ENCODE results near the gene RRAGC. TPM values are rescaled to one million over a fixed set of nuclear protein-coding genes. Genes with fewer than 3 reads are reported as not detected.

RRAGC gene
- polyA plus RNA-seq, 2 of the 4 experiments (the other 2 are of a cell fraction), result 10.9 to 18.0 TPM

DNA sequence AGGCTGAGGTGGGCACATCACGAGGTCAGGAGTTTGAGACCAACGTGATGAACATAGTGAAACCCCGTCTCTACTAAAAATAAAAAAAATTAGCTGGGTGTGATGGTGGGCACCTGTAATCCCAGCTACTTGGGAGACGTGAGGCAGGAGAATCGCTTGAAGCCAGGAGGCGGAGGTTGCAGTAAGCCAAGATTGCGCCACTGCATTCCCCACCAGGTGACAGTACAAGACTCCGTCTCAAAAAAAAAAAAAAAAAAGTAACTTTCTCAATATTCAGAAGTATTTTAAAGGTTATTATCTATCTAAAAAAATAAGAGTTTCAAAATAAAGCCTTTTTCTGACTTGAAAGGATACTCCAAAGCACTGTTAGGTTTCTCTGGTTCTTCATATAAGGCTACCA is 7.6 kb upstream of the RRAGC start:
- Histone ChIP-seq H3K9me3 (no peaks in the 10 kb centered on the region), H3K4me2 (no peak overlapping the region), H3K4me1 (0 out of 3 replicates have a peak, but pooled peaks cover 3% of the 10 kb centered on the region), H3K4me3 (no peak overlapping the region), H3K27ac (no peak overlapping the region)
- ChIA-PET POLR2A (no interaction called here), CTCF (interaction anchor here (0.6 kb wide), 1 partner anchor 99 kb away, joined by 3 read pairs; no protein-coding TSS in a partner anchor)
- 93% methylated on average over 8 of the region's 8 CpGs for WGBS (ENCODE audit: missing lambda C conversion rate)
- TF ChIP-seq HEYL (CRISPR knock-in tag; IDR thresholded peaks at IDR 0.05) (no peak), JUNB (IDR thresholded peaks at IDR 0.05) (no peak)
- TF ChIP-seq, protein P1, sequence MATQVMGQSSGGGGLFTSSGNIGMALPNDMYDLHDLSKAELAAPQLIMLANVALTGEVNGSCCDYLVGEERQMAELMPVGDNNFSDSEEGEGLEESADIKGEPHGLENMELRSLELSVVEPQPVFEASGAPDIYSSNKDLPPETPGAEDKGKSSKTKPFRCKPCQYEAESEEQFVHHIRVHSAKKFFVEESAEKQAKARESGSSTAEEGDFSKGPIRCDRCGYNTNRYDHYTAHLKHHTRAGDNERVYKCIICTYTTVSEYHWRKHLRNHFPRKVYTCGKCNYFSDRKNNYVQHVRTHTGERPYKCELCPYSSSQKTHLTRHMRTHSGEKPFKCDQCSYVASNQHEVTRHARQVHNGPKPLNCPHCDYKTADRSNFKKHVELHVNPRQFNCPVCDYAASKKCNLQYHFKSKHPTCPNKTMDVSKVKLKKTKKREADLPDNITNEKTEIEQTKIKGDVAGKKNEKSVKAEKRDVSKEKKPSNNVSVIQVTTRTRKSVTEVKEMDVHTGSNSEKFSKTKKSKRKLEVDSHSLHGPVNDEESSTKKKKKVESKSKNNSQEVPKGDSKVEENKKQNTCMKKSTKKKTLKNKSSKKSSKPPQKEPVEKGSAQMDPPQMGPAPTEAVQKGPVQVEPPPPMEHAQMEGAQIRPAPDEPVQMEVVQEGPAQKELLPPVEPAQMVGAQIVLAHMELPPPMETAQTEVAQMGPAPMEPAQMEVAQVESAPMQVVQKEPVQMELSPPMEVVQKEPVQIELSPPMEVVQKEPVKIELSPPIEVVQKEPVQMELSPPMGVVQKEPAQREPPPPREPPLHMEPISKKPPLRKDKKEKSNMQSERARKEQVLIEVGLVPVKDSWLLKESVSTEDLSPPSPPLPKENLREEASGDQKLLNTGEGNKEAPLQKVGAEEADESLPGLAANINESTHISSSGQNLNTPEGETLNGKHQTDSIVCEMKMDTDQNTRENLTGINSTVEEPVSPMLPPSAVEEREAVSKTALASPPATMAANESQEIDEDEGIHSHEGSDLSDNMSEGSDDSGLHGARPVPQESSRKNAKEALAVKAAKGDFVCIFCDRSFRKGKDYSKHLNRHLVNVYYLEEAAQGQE (IDR thresholded peaks at IDR 0.05), result no peak
- DNase-seq (ENCODE audit: low read depth in 1 of 2, low spot score in 1 of 2) (no peak), ATAC-seq (no peak), FAIRE-seq (no peak)

DNA sequence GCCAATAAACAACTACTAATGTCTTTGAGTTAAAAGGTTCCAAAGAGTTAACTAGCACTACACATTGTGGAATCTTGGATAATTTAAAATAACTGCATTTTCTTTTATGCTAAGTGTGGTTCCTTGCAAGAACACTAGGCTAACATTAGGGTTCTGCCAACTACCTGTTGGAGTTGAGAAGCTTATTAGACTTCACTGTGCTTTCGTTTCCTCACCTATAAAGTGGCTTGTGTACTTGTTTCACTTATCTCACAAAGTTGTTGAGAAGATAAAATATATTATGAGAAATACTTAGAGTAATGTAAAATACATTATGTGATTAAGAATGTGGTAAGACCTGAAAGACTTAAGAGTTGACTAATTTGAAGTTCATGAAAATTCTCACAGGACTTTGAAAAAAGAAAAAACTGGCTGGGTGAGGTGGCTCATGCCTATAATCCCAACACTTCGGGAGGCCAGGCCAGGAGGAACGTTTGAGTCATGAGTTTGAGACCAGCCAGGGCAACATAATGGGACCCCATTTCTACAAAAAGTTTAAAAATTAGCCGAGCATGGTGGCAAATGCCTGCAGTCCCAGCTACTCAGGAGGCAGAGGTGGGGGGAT is 5.6 kb upstream of the RRAGC start:
- FAIRE-seq (no peak), ATAC-seq (no peak), DNase-seq (ENCODE audit: low read depth in 1 of 2, low spot score in 1 of 2) (no peak)
- CTCF ChIA-PET, result interaction anchor here (0.6 kb wide), 1 partner anchor 99 kb away, joined by 3 read pairs; no protein-coding TSS in a partner anchor
- Histone ChIP-seq H3K4me1 (peaks cover 4% of the 10 kb centered on the region; the same call in 1 of the 3 replicates), H3K4me3 (no peak overlapping the region), H3K4me2 (no peak overlapping the region), H3K27ac (no peak overlapping the region), H3K9me3 (no peaks in the 10 kb centered on the region)
- POLR2A ChIA-PET, result no interaction called here
- TF ChIP-seq SMC3 (IDR thresholded peaks at IDR 0.05), result no peak
- TF ChIP-seq HEYL (CRISPR knock-in tag; IDR thresholded peaks at IDR 0.05), result no peak
- TF ChIP-seq, protein P2, sequence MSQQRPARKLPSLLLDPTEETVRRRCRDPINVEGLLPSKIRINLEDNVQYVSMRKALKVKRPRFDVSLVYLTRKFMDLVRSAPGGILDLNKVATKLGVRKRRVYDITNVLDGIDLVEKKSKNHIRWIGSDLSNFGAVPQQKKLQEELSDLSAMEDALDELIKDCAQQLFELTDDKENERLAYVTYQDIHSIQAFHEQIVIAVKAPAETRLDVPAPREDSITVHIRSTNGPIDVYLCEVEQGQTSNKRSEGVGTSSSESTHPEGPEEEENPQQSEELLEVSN (IDR thresholded peaks at IDR 0.05; ENCODE audit: borderline replicate concordance, low read depth), result no peak
- TF ChIP-seq, protein P3, sequence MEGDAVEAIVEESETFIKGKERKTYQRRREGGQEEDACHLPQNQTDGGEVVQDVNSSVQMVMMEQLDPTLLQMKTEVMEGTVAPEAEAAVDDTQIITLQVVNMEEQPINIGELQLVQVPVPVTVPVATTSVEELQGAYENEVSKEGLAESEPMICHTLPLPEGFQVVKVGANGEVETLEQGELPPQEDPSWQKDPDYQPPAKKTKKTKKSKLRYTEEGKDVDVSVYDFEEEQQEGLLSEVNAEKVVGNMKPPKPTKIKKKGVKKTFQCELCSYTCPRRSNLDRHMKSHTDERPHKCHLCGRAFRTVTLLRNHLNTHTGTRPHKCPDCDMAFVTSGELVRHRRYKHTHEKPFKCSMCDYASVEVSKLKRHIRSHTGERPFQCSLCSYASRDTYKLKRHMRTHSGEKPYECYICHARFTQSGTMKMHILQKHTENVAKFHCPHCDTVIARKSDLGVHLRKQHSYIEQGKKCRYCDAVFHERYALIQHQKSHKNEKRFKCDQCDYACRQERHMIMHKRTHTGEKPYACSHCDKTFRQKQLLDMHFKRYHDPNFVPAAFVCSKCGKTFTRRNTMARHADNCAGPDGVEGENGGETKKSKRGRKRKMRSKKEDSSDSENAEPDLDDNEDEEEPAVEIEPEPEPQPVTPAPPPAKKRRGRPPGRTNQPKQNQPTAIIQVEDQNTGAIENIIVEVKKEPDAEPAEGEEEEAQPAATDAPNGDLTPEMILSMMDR (IDR thresholded peaks at IDR 0.05), result no peak
- no peak for TF ChIP-seq RFX5 (IDR thresholded peaks at IDR 0.05)
- no peak for TF ChIP-seq BHLHE40 (IDR thresholded peaks at IDR 0.05; ENCODE audit: low read depth, low read length)
- TF ChIP-seq TFCP2L1 (CRISPR knock-in tag; IDR thresholded peaks at IDR 0.05), result no peak
- TF ChIP-seq HOXA7 (CRISPR knock-in tag; IDR thresholded peaks at IDR 0.05), result no peak
- no peak for TF ChIP-seq KDM1A (IDR thresholded peaks at IDR 0.05; ENCODE audit: low read depth)
- no peak for TF ChIP-seq CHD4 (IDR thresholded peaks at IDR 0.05; ENCODE audit: borderline replicate concordance)
- TF ChIP-seq MAFK (IDR thresholded peaks at IDR 0.05; ENCODE audit: partially characterized antibody), result no peak
- no peak for TF ChIP-seq FOSB (CRISPR knock-in tag; IDR thresholded peaks at IDR 0.05)
- TF ChIP-seq, protein P4, sequence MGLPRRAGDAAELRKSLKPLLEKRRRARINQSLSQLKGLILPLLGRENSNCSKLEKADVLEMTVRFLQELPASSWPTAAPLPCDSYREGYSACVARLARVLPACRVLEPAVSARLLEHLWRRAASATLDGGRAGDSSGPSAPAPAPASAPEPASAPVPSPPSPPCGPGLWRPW (IDR thresholded peaks at IDR 0.05), result no peak
- no peak for TF ChIP-seq EHMT2 (IDR thresholded peaks at IDR 0.05; ENCODE audit: low read depth)
- no peak for TF ChIP-seq CHD2 (IDR thresholded peaks at IDR 0.05; ENCODE audit: low read length, partially characterized antibody)
- WGBS (ENCODE audit: missing lambda C conversion rate), result 76% methylated on average over 4 of the region's 4 CpGs

DNA sequence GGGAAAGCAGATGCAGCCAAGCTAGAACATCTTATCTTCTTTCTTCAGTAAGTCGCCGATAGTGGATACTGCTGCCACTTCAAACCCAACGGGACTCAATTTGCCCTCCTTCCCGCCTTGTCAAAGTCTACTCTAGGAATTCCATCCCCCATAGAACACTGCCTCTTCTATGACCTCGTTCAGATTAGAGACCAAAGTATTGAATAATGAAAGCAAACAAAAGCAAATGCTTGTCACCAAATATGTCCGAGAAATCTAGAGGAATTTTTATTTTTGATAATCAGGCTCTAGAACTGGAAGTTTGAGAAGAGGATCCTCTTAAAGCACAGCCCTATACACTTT is 853 bp upstream of the RRAGC start:
- Histone ChIP-seq H3K4me2 (peak overlapping the region; percentile 87), H3K4me3 (peak overlapping the region; percentile 89), H3K27ac (peak overlapping the region; percentile 82 to 92), H3K9me3 (no peaks in the 10 kb centered on the region), H3K4me1 (peaks cover 11% of the 10 kb centered on the region)
- WGBS (ENCODE audit: missing lambda C conversion rate), result 6% methylated on average over 6 of the region's 6 CpGs
- POLR2A ChIA-PET, result interaction anchor here (0.6 kb wide), 1 partner anchor 190 kb away, joined by 3 read pairs; no protein-coding TSS in a partner anchor
- DNase-seq (ENCODE audit: low read depth in 1 of 2, low spot score in 1 of 2), result no peak
- no peak for FAIRE-seq
- ATAC-seq, result no peak
- CTCF ChIA-PET, result no interaction called here
- TF ChIP-seq EHF (CRISPR knock-in tag; IDR thresholded peaks at IDR 0.05) (no peak), FOSL2 (IDR thresholded peaks at IDR 0.05) (no peak), FOSL2 (CRISPR knock-in tag; IDR thresholded peaks at IDR 0.05) (no peak), EP300 (IDR thresholded peaks at IDR 0.05) (no peak)
- TF ChIP-seq, protein P1 (IDR thresholded peaks at IDR 0.05), result no peak
- TF ChIP-seq, protein P3 (IDR thresholded peaks at IDR 0.05), result no peak

All from A549 (cell line).